CD4-positive, alpha-beta T cell treated with Interleukin-15 for 1 hour (primary cell): ENCODE data around the gene VPS8.

Experiments used
- DNase-seq: peaks from one replicate; pipeline ENCODE4 v3.0.0-alpha.2; 2020

VPS8 gene

GRCh38 chr3:185069037-185070030, 257.4 kb downstream of the VPS8 start:
- DNase-seq = no peak

GRCh38 chr3:185070491-185071286, 258.7 kb downstream of the VPS8 start:
- no peak for DNase-seq

- DNase-seq = no peak
Measured at GRCh38 chr3:185071287-185071800, 259.4 kb downstream of the VPS8 start.

GRCh38 chr3:185075547-185075946, 263.6 kb downstream of the VPS8 start:
- no peak for DNase-seq

DNA sequence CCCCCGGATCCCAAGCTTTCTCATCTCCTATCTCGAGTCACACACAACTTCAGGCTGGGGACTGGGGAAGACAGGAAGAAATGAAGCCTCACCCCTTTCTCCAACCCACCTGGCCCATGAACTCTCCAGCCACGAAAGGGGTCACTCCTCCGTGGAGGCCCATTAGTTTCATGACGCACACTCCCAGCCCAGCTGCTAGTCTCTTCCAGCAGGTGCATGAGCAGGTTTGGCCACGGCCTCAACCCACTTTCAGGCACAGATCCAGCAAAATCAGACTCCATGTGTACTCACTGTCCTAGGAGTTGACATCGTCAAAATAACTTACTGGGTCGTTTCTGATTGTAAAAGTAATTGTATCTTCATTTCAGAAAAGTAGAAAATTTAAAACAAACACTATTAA, 264.3 kb downstream of the VPS8 start:
- DNase-seq = no peak

DNA sequence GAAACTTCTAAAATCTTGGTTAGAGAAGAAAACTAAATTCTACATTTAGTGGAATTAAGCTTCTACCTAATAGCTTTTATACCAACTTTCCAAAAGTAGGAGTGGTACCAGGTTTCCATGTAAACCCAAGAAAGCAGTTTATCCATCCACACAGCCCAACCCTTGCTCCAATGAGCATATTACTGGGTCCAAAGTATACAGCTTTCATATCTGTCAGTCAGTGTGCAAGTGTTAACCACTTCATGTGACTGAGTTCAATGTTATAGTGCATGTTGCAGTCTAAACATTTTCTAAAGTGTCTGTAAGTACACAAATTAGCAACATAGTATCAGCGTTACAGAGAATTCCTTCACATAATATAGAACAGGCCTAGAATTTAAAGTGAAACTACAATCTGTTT, 267.7 kb downstream of the VPS8 start:
- DNase-seq = no peak

- no peak for DNase-seq
Measured at GRCh38 chr3:185081521-185081920, 269.6 kb downstream of the VPS8 start.

- DNase-seq = no peak
Measured at GRCh38 chr3:185082149-185082548, 270.2 kb downstream of the VPS8 start.

DNA sequence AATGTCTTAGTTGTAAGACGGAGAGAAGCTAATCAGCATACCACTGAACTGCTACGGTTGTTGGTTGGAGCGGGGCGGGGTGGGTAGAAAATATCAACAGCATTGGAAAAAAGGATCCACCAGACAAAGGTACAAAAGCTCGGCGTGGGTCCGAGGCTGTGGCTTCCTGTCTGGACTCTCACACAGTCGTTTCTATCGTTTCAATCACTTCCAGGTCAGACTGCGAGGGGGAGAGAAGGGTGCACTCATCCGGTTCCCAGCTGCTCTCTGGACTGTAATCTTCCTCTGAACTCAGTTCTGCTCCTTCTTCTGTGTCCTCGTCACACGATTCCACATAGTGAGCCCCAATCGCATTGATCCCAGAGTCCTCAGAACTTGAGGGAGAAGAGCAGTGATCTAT, 270.9 kb downstream of the VPS8 start:
- DNase-seq = no peak

DNA sequence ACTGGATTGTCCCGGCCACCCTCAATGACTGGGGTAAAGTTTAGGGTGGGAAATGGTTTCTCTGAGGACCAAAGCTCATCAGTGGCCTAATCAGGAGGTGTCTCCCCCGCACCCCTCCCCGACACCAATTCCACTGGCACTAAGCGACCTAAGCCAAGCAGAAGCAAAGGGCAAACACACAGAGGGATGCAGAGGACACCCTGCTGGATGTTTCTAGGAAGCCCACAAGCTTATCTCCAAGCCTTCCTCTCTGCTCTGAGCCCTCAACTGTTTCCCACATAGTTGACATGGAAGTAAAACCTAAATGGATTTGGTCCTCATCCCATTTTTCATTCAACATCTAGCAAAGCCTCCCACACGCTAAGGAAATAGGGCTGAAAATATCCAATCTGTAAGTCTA, 272.4 kb downstream of the VPS8 start:
- DNase-seq = no peak

DNA sequence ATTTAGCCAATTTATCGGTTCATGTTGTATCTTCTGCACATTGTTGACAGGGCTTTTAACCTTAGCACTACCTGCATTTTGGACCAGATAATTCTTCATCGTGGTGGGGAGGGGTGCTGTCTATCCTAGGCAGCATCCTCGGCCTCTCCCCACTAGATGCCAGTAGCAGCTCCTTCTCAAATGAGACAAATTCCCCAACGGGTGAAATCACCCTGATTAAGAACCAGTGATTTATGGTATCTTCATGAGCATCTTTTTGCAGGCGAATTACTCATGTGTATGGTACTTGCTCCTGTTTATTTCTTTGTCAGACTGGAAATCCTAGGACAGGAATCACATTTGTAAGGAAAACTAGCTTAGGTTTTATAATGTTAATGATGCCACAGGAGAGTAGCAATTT, 272.9 kb downstream of the VPS8 start:
- no peak for DNase-seq

GRCh38 chr3:185087419-185087818, 275.5 kb downstream of the VPS8 start:
- no peak for DNase-seq

DNA sequence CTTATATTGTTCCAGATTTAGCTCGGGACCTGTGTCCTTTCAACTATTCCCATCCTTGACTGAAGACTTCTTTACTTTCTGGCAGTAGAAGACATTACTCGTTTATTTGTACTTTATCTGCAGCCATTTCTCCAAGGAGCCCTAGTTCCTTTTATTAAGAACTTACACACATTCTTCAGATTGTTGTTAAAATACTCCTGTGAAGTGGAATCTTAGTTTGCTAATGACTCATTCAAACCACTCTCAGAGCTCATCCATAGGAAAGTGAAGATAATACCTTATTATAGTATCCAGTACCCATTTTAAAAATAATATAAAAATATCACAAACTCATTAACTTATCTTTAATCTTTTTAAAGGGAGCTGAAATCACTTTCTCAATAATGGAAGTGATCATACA, 277.4 kb downstream of the VPS8 start:
- no peak for DNase-seq

DNA sequence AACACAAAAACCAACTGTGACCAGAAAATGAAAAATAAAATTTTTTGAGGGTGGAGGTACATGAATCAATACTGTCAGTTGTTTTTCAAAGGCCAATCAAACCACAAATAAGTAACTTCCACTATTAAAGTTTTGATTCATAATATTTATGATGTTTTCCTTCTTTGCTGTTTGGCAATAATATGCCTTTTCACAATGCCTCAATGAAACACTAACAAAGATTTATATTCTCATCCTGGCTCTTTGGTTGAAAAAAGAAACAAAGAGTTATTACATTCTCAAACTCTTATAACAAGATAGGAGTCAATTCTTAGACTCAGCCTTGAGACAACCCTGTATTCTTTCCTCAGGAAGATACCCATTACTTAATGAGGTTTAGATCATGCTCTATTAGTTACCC, 277.8 kb downstream of the VPS8 start:
- no peak for DNase-seq

DNA sequence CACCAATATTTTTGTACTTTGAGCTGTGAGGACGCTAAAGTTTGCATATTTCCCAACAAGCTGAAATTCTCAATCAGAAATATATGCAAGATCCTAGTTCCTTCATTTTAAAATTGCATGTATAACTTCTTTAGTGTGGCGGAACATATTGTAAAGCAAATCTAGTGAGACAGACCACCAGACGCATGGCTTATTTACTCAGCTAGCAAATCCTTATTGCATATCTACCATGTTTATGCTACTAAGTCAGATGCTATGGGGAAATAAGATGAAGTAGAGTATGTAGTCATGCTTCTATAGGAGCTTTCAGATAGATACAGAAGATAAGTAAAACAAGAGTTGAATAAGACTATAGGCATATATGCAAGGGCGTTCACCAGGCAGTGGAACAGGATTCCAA, 278.8 kb downstream of the VPS8 start:
- DNase-seq = no peak

- DNase-seq = no peak
Measured at GRCh38 chr3:185093116-185093515, 281.1 kb downstream of the VPS8 start.

GRCh38 chr3:185094697-185095096, 282.7 kb downstream of the VPS8 start:
- DNase-seq = no peak
